Mammary epithelial cell (primary cell): Measurements from ENCODE around the gene SNX14.

Experiments
- CTCF ChIP-seq, 2 donors: IDR thresholded peaks in 1 of 2; conservative IDR thresholded peaks in 1 of 2; 2 replicates each; pipeline ENCODE4 v1.5.1; 2011 to 2012; ENCODE audit warnings: inconsistent platforms in 2 of 2, low read length in 2 of 2, mild to moderate bottlenecking in 2 of 2, control low read depth in 1 of 2, low read depth in 1 of 2; ENCODE audit not compliant: insufficient read depth in 1 of 2; ENCODE audit errors: extremely low read depth in 1 of 2
- EZH2 ChIP-seq: IDR thresholded peaks from 2 replicates; pipeline ENCODE4 v1.6.1; 2012; ENCODE audit warnings: low read length, inconsistent platforms, borderline replicate concordance

GRCh38 chr6:85569323-85569722 lies 24.3 kb downstream of the SNX14 start:
- TF ChIP-seq CTCF (conservative IDR thresholded peaks at IDR 0.05 in 1 of 2, IDR thresholded peaks at IDR 0.05 in 1 of 2; ENCODE audit: extremely low read depth in 1 of 2, insufficient read depth in 1 of 2, low read depth in 1 of 2, low read length in 2 of 2) (no peak), EZH2 (no peak)
